ENCODE data around the gene FECH.

- no peak for TF ChIP-seq CTCF (IDR thresholded peaks at IDR 0.05)
- no peak for TF ChIP-seq POLR2A (IDR thresholded peaks at IDR 0.05)
These were observed 2.7 kb upstream of the FECH start for GRCh38 chr18:57589161-57589560.
